ENCODE measurements around the gene PCBD1. TPM values are rescaled to one million over a fixed set of nuclear protein-coding genes. Genes with fewer than 3 reads are reported as not detected.

The PCBD1 gene
- total and polyA plus RNA-seq, 2 experiments from 2014 or later = 33.3 to 78.5 TPM

GRCh38 chr10:70926226-70927000 lies 38.0 kb upstream of the PCBD1 start:
- Histone ChIP-seq H3K36me3 (ENCODE audit: insufficient read depth) (no peaks in the 10 kb centered on the region), H4K20me1 (replicated peaks; ENCODE audit: insufficient read depth) (no peaks in the 10 kb centered on the region), H3K9me2 (ENCODE audit: insufficient read depth) (no peaks in the 10 kb centered on the region), H3K4me1 (ENCODE audit: insufficient read depth) (no peaks in the 10 kb centered on the region), H3K79me2 (replicated peaks; ENCODE audit: insufficient read depth) (no peaks in the 10 kb centered on the region), H3K27ac (ENCODE audit: low read depth) (no peak overlapping the region), H3F3A (replicated peaks; ENCODE audit: low read depth) (no peaks in the 10 kb centered on the region), H3K4me3 (no peak overlapping the region), H3K4me2 (no peak overlapping the region), H2AFZ (no peak overlapping the region), H3K27me3 (ENCODE audit: insufficient read depth) (no peaks in the 10 kb centered on the region)
- Mint-ChIP-seq H3K4me1 (no peaks in the 10 kb centered on the region; the same call in 1 of the 3 replicates), H3K36me3 (ENCODE audit: low read depth) (no peaks in the 10 kb centered on the region), H3K9me3 (no peaks in the 10 kb centered on the region; the same call in 2 of the 3 replicates), H3K27ac (no peak overlapping the region), H3K27me3 (ENCODE audit: insufficient read depth, low read depth, poor library complexity) (peaks cover 10% of the 10 kb centered on the region), H3K4me3 (no peak overlapping the region)
- no peak for ATAC-seq
- no peak for DNase-seq (ENCODE audit: low spot score)
- no peak for TF ChIP-seq ETS1 (IDR thresholded peaks at IDR 0.05)

- DNase-seq (ENCODE audit: low spot score) (peak; percentile 74), ATAC-seq (peak; percentile 93)
- Mint-ChIP-seq H3K4me3 (no peak overlapping the region), H3K27ac (no peak overlapping the region), H3K27me3 (ENCODE audit: insufficient read depth, low read depth, poor library complexity) (peaks cover 10% of the 10 kb centered on the region), H3K36me3 (ENCODE audit: low read depth) (no peaks in the 10 kb centered on the region), H3K4me1 (no peaks in the 10 kb centered on the region; the same call in 1 of the 3 replicates), H3K9me3 (no peaks in the 10 kb centered on the region; the same call in 2 of the 3 replicates)
- no peaks in the 10 kb centered on the region for H4K20me1 ChIP-seq (replicated peaks; ENCODE audit: insufficient read depth)
- no peaks in the 10 kb centered on the region for H3K9me2 ChIP-seq (ENCODE audit: insufficient read depth)
- H3K27me3 ChIP-seq (ENCODE audit: insufficient read depth) = no peaks in the 10 kb centered on the region
- H3K27ac ChIP-seq (ENCODE audit: low read depth) = no peak overlapping the region
- H3F3A ChIP-seq (replicated peaks; ENCODE audit: low read depth) = no peaks in the 10 kb centered on the region
- no peaks in the 10 kb centered on the region for H3K79me2 ChIP-seq (replicated peaks; ENCODE audit: insufficient read depth)
- no peaks in the 10 kb centered on the region for H3K36me3 ChIP-seq (ENCODE audit: insufficient read depth)
- no peak overlapping the region for H3K4me3 ChIP-seq
- H3K4me2 ChIP-seq = no peak overlapping the region
- H2AFZ ChIP-seq = peak overlapping the region; percentile 74; the same call in 1 of the 2 replicates
- TF ChIP-seq EZH2 (IDR thresholded peaks at IDR 0.05; ENCODE audit: low read depth, unreplicated experiment) (no peak), CTCF (conservative IDR thresholded peaks at IDR 0.05; ENCODE audit: low read depth in 2 of 2) (peak; percentile 69 to 90)
- H3K4me1 ChIP-seq (ENCODE audit: insufficient read depth) = no peaks in the 10 kb centered on the region
Observed at GRCh38 chr10:70925377-70926225, 37.2 kb upstream of the PCBD1 start.

- Histone ChIP-seq H3K36me3 (ENCODE audit: insufficient read depth) (no peaks in the 10 kb centered on the region), H3F3A (replicated peaks; ENCODE audit: low read depth) (no peaks in the 10 kb centered on the region), H3K4me1 (ENCODE audit: insufficient read depth) (no peaks in the 10 kb centered on the region), H3K4me2 (no peak overlapping the region), H3K79me2 (replicated peaks; ENCODE audit: insufficient read depth) (no peaks in the 10 kb centered on the region), H3K27me3 (ENCODE audit: insufficient read depth) (no peaks in the 10 kb centered on the region), H2AFZ (no peak overlapping the region), H4K20me1 (replicated peaks; ENCODE audit: insufficient read depth) (no peaks in the 10 kb centered on the region), H3K27ac (ENCODE audit: low read depth) (no peak overlapping the region), H3K9me2 (ENCODE audit: insufficient read depth) (no peaks in the 10 kb centered on the region), H3K4me3 (no peak overlapping the region)
- Mint-ChIP-seq H3K27ac (no peak overlapping the region), H3K4me3 (no peak overlapping the region), H3K4me1 (peaks cover 3% of the 10 kb centered on the region; the same call in 2 of the 3 replicates), H3K9me3 (no peaks in the 10 kb centered on the region; the same call in 2 of the 3 replicates), H3K36me3 (ENCODE audit: low read depth) (no peaks in the 10 kb centered on the region), H3K27me3 (ENCODE audit: insufficient read depth, low read depth, poor library complexity) (peaks cover 9% of the 10 kb centered on the region)
- no peak for DNase-seq (ENCODE audit: low spot score)
- no peak for ATAC-seq
- no peak for TF ChIP-seq EZH2phosphoT487 (IDR thresholded peaks at IDR 0.05; ENCODE audit: unreplicated experiment)
- TF ChIP-seq ZNF114 (CRISPR knock-in tag; IDR thresholded peaks at IDR 0.05) = no peak
- TF ChIP-seq JUNB (IDR thresholded peaks at IDR 0.05; ENCODE audit: unreplicated experiment) = no peak
- no peak for TF ChIP-seq ETS1 (IDR thresholded peaks at IDR 0.05)
- no peak for TF ChIP-seq POLR2AphosphoS5 (IDR thresholded peaks at IDR 0.05; ENCODE audit: low read depth)
- no peak for TF ChIP-seq EZH2 (IDR thresholded peaks at IDR 0.05; ENCODE audit: low read depth, unreplicated experiment)
- no peak for TF ChIP-seq ZNF331 (CRISPR knock-in tag; IDR thresholded peaks at IDR 0.05; ENCODE audit: low read depth)
- no peak for TF ChIP-seq REST (IDR thresholded peaks at IDR 0.05; ENCODE audit: unreplicated experiment)
Observed at GRCh38 chr10:70923696-70924095, 35.3 kb upstream of the PCBD1 start.

Data from GM23338 (cell line).